Glutamatergic neuron (in vitro differentiated cells): ENCODE measurements around the gene KDM1B. TPM values are rescaled to one million over a fixed set of nuclear protein-coding genes. Genes with fewer than 3 reads are reported as not detected.
"Not testable (repeated sequence)": the region's sequence is repeated elsewhere in the genome, so short reads cannot be mapped to it uniquely, and the experiment has no call there.

Experiments used
- DNase-seq: peaks from one replicate; pipeline ENCODE4 v3.0.0; 2022
- H3K27ac Mint-ChIP-seq: one replicate; pipeline ENCODE4 v1.8.0; 2020; ENCODE audit warnings: mild to moderate bottlenecking, mixed read lengths, inconsistent platforms; ENCODE audit not compliant: unreplicated experiment
- H3K27me3 Mint-ChIP-seq: one replicate; pipeline ENCODE4 v1.8.0; 2020; ENCODE audit warnings: mild to moderate bottlenecking, moderate library complexity, mixed read lengths, inconsistent platforms; ENCODE audit not compliant: unreplicated experiment
- H3K36me3 Mint-ChIP-seq: one replicate; pipeline ENCODE4 v1.8.0; 2020; ENCODE audit warnings: mild to moderate bottlenecking, mixed read lengths, inconsistent platforms; ENCODE audit not compliant: unreplicated experiment
- H3K4me1 Mint-ChIP-seq: one replicate; pipeline ENCODE4 v1.8.0; 2020; ENCODE audit warnings: mild to moderate bottlenecking, low read depth, mixed read lengths, inconsistent platforms; ENCODE audit not compliant: unreplicated experiment
- H3K4me3 Mint-ChIP-seq: one replicate; pipeline ENCODE4 v1.8.0; 2020; ENCODE audit warnings: mild to moderate bottlenecking, mixed read lengths, inconsistent platforms; ENCODE audit not compliant: unreplicated experiment
- H3K9me3 Mint-ChIP-seq: one replicate; pipeline ENCODE4 v1.8.0; 2020; ENCODE audit warnings: mild to moderate bottlenecking, moderate library complexity, mixed read lengths, inconsistent platforms; ENCODE audit not compliant: unreplicated experiment
- CTCF ChIP-seq: fragments of 200-600 bp; sonication (generic); IDR thresholded peaks from one replicate; pipeline ENCODE4 v1.5.0; 2021; ENCODE audit not compliant: partially characterized antibody, unreplicated experiment
- total RNA-seq: library from RNA; stranded (reverse); fragmentation: NEBNext Ultra II Directional; extraction: Animal tissue kit (Norgen Biotek cat#: 25700); gene quantifications from one replicate; pipeline ENCODE4 v1.2.1, GENCODE V29; 2021; ENCODE audit not compliant: unreplicated experiment

KDM1B gene
- total RNA-seq, 1 donor from 2014 or later, result 21.1 TPM

GRCh38 chr6:18207949-18208348 is 52.7 kb downstream of the KDM1B start:
- TF ChIP-seq CTCF, result no peak
- no peaks in the 10 kb centered on the region for H3K36me3 Mint-ChIP-seq
- H3K9me3 Mint-ChIP-seq, result peaks cover 3% of the 10 kb centered on the region
- DNase-seq, result no peak
- H3K27me3 Mint-ChIP-seq, result no peaks in the 10 kb centered on the region
- H3K4me1 Mint-ChIP-seq, result peaks cover 8% of the 10 kb centered on the region
- no peak overlapping the region for H3K27ac Mint-ChIP-seq
- H3K4me3 Mint-ChIP-seq, result no peak overlapping the region

GRCh38 chr6:18208778-18209177 is 53.6 kb downstream of the KDM1B start:
- not testable (repeated sequence) for H3K27me3 Mint-ChIP-seq, H3K4me3 Mint-ChIP-seq, H3K27ac Mint-ChIP-seq, H3K4me1 Mint-ChIP-seq, H3K9me3 Mint-ChIP-seq, H3K36me3 Mint-ChIP-seq, DNase-seq

- Mint-ChIP-seq H3K36me3 (peaks cover 7% of the 10 kb centered on the region), H3K27ac (no peak overlapping the region)
- TF ChIP-seq CTCF, result no peak
Observed at GRCh38 chr6:18209539-18210197, 54.4 kb downstream of the KDM1B start.

GRCh38 chr6:18210707-18211106 is 55.5 kb downstream of the KDM1B start:
- TF ChIP-seq CTCF, result no peak
- peaks cover 7% of the 10 kb centered on the region for H3K36me3 Mint-ChIP-seq
- H3K4me1 Mint-ChIP-seq, result peaks cover 10% of the 10 kb centered on the region
- peaks cover 3% of the 10 kb centered on the region for H3K9me3 Mint-ChIP-seq
- H3K27ac Mint-ChIP-seq, result no peak overlapping the region
- H3K27me3 Mint-ChIP-seq, result no peaks in the 10 kb centered on the region
- no peak for DNase-seq
- H3K4me3 Mint-ChIP-seq, result no peak overlapping the region

More at GRCh38 chr6:18209539-18210197, 54.4 kb downstream of the KDM1B start:
- H3K4me1 Mint-ChIP-seq, result peaks cover 10% of the 10 kb centered on the region
- H3K4me3 Mint-ChIP-seq, result no peak overlapping the region
- H3K9me3 Mint-ChIP-seq, result peaks cover 3% of the 10 kb centered on the region
- H3K27me3 Mint-ChIP-seq, result no peaks in the 10 kb centered on the region
- no peak for DNase-seq

- Mint-ChIP-seq H3K27me3 (no peaks in the 10 kb centered on the region), H3K9me3 (peaks cover 3% of the 10 kb centered on the region), H3K4me3 (no peak overlapping the region), H3K27ac (no peak overlapping the region), H3K4me1 (peaks cover 10% of the 10 kb centered on the region), H3K36me3 (peaks cover 7% of the 10 kb centered on the region)
- no peak for TF ChIP-seq CTCF
- DNase-seq, result no peak
Observed at GRCh38 chr6:18211338-18211737, 56.1 kb downstream of the KDM1B start.
